HG03520 (cell line): ENCODE measurements around the gene SLC1A6.
"Not testable (repeated sequence)": the region's sequence is repeated elsewhere in the genome, so short reads cannot be mapped to it uniquely, and the experiment has no call there.

Source experiments
- ATAC-seq: cut with Tn5 transposase; IDR thresholded peaks from one replicate; pipeline ENCODE4 v1.9.1; 2021; ENCODE audit warnings: mild to moderate bottlenecking, moderate library complexity; ENCODE audit not compliant: unreplicated experiment

The SLC1A6 gene

GRCh38 chr19:14979476-14980255 is at the start of gene SLC1A6:
Gene SLC1A6, minus strand, starts transcription at chr19:14979864. Its CDS starts 6,954 bp downstream, at chr19:14972910.
- ATAC-seq = no peak

- no peak for ATAC-seq
Observed at GRCh38 chr19:15028490-15028889, 48.8 kb upstream of the SLC1A6 start.

GRCh38 chr19:15025217-15025616 is 45.6 kb upstream of the SLC1A6 start:
- ATAC-seq = no peak

GRCh38 chr19:15022752-15023151 is 43.1 kb upstream of the SLC1A6 start:
- no peak for ATAC-seq

- ATAC-seq = no peak
Observed at GRCh38 chr19:15021286-15022007, 41.8 kb upstream of the SLC1A6 start.

- not testable (repeated sequence) for ATAC-seq
Observed at GRCh38 chr19:15018836-15019235, 39.2 kb upstream of the SLC1A6 start.

- ATAC-seq = no peak
Observed at GRCh38 chr19:15015946-15016542, 36.4 kb upstream of the SLC1A6 start.

- ATAC-seq = no peak
Observed at GRCh38 chr19:15014579-15014978, 34.9 kb upstream of the SLC1A6 start.

- ATAC-seq = no peak
Observed at GRCh38 chr19:15010501-15011300, 31.0 kb upstream of the SLC1A6 start.

GRCh38 chr19:15008308-15008707 is 28.6 kb upstream of the SLC1A6 start:
- ATAC-seq = no peak

GRCh38 chr19:14997981-14998380 is 18.3 kb upstream of the SLC1A6 start:
- no peak for ATAC-seq

- no peak for ATAC-seq
Observed at GRCh38 chr19:14992780-14993179, 13.1 kb upstream of the SLC1A6 start.

- ATAC-seq = no peak
Observed at GRCh38 chr19:14985133-14985532, 5.5 kb upstream of the SLC1A6 start.

GRCh38 chr19:14978161-14978776 is 1.4 kb downstream of the SLC1A6 start:
- no peak for ATAC-seq

- no peak for ATAC-seq
Observed at GRCh38 chr19:14977128-14977527, 2.5 kb downstream of the SLC1A6 start.

GRCh38 chr19:14974488-14974887 is 5.2 kb downstream of the SLC1A6 start:
- no peak for ATAC-seq

GRCh38 chr19:14972676-14973075 is 7.0 kb downstream of the SLC1A6 start:
- no peak for ATAC-seq

- ATAC-seq = no peak
Observed at GRCh38 chr19:14971474-14971873, 8.2 kb downstream of the SLC1A6 start.

- ATAC-seq = no peak
Observed at GRCh38 chr19:14968247-14968646, 11.4 kb downstream of the SLC1A6 start.

GRCh38 chr19:14961956-14962685 is 17.5 kb downstream of the SLC1A6 start:
- ATAC-seq = no peak
